ENCODE measurements around the gene TNNT2. TPM values are rescaled to one million over a fixed set of nuclear protein-coding genes. Genes with fewer than 3 reads are reported as not detected.

Gene TNNT2
- total RNA-seq, 4 donors from 2014 or later = not detected

DNA sequence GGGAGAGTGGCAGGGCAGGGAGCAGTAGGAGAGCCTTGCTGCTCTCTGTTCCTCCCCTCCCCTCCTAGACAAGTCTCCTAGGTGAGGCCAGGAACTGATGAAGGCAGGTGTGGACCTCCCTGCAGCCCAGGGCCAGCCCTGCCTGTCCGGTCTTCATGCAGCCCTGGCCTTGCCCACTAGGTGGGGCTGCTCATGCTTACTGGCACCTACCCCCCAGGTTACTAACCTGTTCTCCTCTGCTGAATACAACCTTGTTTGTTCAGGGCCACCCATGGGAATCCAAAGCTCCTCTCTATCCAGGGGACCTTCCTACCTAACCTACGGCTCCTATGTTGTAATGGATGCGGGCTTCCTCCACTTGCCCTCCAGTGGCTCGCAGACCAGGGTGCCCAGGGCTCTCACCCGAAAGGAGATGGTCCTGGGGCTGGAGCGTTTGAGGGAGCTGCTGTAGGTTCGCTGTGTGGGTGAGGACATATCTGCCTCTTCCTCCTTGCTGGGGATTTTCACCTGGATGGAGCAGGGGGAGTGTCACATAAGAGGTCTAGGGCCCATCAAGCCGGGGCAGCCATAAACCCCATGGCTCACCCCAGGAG lies 7.9 kb upstream of the TNNT2 start:
- TF ChIP-seq, protein P1, sequence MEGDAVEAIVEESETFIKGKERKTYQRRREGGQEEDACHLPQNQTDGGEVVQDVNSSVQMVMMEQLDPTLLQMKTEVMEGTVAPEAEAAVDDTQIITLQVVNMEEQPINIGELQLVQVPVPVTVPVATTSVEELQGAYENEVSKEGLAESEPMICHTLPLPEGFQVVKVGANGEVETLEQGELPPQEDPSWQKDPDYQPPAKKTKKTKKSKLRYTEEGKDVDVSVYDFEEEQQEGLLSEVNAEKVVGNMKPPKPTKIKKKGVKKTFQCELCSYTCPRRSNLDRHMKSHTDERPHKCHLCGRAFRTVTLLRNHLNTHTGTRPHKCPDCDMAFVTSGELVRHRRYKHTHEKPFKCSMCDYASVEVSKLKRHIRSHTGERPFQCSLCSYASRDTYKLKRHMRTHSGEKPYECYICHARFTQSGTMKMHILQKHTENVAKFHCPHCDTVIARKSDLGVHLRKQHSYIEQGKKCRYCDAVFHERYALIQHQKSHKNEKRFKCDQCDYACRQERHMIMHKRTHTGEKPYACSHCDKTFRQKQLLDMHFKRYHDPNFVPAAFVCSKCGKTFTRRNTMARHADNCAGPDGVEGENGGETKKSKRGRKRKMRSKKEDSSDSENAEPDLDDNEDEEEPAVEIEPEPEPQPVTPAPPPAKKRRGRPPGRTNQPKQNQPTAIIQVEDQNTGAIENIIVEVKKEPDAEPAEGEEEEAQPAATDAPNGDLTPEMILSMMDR (IDR thresholded peaks at IDR 0.05; ENCODE audit: low read depth) = no peak

DNA sequence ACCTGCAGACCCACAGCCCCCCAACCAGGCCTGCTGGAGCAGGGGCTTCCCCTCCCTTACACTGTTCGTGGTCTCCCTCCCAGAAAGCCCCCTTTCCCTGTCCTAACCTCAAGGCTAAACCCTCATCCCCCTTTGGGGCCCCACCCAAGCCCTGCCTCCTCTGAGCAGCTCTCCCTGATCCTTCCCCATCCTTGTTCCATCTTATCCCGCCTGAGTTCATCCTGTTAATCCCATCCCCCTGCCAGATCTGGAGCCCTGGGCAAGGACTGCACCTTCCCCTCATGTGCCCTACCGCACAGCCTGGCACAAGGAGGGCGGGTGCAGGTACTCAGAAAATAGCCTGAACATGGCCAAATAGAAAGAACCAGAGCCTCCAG lies 6.9 kb upstream of the TNNT2 start:
- TF ChIP-seq, protein P1 (IDR thresholded peaks at IDR 0.05; ENCODE audit: low read depth) = no peak

DNA sequence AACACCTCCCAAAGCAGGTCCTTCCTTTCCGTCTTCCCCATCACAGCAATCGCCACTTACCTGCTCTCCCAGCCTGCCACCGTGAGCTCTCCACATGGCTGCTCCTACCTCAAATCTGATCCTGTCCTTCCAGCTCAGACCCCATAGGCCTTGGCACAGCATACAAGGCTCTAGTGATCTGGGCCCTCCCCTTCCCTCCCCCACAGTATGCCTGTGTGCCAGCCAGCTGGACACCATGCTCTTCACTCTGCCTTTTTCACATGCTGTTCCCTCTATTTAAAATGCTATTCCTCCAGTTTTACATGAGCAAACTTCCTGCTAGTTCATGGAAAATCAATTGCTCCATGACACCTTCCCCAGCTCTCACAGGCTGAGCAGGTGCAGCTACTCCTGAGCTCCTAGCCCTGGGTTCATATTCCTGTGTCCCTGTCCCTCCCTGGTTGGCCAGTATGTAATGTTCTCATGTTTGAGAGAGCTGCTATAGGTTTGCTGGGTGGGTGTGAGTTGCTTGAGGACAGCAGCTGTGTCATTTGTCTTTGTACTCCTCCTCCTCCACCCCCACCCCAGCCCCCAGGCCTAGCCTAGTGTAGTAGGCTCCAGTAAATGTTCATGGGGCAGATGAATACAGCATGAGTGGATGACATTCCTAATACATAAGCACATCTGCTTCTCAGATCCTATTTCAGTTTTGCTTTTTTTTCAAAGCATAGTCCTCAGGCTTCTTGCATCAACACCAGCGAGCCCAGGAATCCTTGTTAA lies 6.3 kb upstream of the TNNT2 start:
- TF ChIP-seq, protein P1 (IDR thresholded peaks at IDR 0.05; ENCODE audit: low read depth) = no peak

DNA sequence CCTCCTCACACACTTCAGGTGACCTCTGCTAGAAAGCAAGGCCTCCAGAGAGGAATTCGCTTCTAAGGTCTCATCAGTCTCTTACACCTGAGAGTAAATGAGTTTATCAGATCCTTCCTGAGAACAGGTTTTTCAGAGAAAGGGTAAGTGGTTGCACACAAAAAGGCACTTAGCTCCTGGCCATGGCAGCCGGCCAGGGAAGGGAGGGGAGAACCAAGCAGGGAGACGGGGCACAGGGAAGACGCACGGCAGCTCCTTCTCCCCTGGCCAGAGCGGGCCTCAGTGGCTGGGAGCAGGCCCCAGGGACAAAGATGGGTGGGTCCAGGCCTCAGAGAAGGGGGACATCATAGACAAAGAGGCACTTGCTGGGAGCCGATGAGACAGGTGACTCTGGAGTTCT lies 3.6 kb upstream of the TNNT2 start:
- TF ChIP-seq, protein P1 (IDR thresholded peaks at IDR 0.05; ENCODE audit: low read depth) = no peak

DNA sequence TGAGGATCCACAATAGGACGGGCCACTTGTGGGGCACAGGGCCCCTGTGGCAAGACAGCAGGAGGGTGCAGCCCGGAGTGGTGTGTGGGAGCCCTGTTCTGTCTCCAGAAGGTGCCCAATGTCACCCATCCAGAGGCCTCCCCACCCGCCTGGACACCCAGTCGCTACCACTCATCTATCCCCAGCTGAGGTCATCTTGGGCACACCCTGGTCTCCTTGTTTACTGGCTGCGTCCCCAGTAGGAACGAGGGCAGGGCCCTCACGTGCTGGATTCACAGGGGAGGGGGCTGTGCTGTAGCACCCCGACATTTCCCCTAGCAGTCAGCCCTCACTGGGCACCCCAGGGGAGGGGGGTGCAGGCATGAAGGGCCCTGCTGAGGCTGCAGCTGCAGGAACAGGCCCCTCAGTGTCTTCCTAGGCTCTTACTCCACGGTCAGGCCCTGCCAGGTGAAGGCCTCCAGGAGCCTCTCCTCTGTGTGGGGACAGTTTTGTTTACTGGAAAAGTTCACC lies 2.3 kb upstream of the TNNT2 start:
- TF ChIP-seq, protein P1 (IDR thresholded peaks at IDR 0.05; ENCODE audit: low read depth) = no peak

DNA sequence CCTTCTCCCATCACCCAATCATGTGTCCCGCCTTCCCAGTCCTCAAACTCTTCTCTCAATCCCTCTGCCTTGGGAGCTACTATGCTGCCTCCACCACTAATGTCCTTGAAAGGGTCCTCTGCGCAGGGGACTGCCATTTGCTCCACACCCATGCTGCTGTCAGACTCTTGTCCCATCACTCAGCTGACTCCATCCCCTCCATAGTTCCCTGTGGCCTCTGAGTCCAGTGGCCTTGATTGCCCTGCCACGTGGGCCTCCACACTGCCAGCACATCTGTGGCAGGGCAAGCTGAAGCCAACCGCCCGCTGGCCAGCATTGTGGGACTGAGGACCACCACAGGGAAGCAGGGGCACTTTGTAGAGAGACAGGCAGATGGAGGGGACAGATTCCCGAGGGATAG lies 1.3 kb upstream of the TNNT2 start:
- TF ChIP-seq, protein P1 (IDR thresholded peaks at IDR 0.05; ENCODE audit: low read depth) = no peak

All from subcutaneous adipose tissue (tissue), 4 donors.